ENCODE data around the gene CARS1. TPM values are rescaled to one million over a fixed set of nuclear protein-coding genes. Genes with fewer than 3 reads are reported as not detected.

The CARS1 gene
- total and polyA plus RNA-seq, 2 of the 8 experiments (the other 6 are each of a cell fraction or from before 2014, with no cell fraction given): 44.1 to 100 TPM

DNA sequence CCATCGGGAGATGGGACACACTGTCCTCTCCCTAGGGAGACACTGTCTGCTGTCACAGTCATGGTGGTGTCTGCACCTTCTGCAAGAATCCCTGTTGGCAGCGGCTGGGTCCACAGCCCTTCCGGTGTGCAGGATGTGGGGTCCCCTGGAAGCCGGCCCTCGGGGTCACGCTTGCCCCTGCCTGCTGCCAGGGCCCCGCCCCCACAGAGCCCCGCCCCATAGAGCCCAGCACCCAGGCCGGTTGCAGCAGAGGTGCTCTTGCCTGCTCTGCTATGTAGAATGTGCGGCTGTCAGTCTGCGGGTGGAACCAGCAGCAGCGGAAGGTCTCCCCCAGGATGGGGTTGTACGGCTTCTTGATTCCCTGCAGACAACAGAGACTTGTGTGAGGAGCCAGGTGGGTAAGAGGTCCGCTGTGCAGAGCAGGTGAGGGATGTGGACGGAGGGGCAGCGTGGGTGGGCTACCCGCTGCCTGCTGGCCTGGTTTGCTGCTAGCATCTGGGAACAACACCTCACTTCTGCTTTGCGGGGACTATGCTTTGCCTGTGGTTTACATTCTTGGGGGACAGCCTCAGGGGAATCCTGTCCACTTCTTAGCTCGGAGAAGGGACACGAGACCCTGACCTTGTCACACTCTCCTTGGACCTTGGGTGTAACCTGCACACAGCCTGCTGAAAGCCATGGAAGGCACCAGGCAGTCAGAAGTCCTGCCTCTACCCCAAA lies 44.9 kb upstream of the CARS1 start:
- H2AK5ac ChIP-seq (ENCODE audit: low read depth, low read length): 0 out of 2 replicates have a peak overlapping the region, but pooled peaks have one; percentile 53
- no peaks in the 10 kb centered on the region for H3K36me3 ChIP-seq (ENCODE audit: control insufficient read depth in 2 of 4, insufficient read depth in 4 of 4, low read length in 3 of 4)
- no peak overlapping the region for H3K56ac ChIP-seq (replicated peaks; ENCODE audit: insufficient read length, low read depth, low read length)
- peaks cover 0 to 2% of the 10 kb centered on the region in 2 experiments for H4K20me1 ChIP-seq (replicated peaks in 1 of 2; ENCODE audit: control insufficient read depth in 1 of 2, insufficient read depth in 2 of 2, low read length in 2 of 2)
- H3K4ac ChIP-seq (replicated peaks; ENCODE audit: insufficient read length, low read depth, low read length): no peak overlapping the region
- POLR2A ChIA-PET (ENCODE audit: partially characterized antibody): interaction anchor here (1.7 kb wide), 1 partner anchor 9 kb away, joined by 4 read pairs; no protein-coding TSS in a partner anchor
- no peak overlapping the region for H3K9ac ChIP-seq (replicated peaks in 1 of 4; ENCODE audit: extremely low read depth in 1 of 4, low read depth in 3 of 4, low read length in 3 of 4)
- no peak overlapping the region for H3K27ac ChIP-seq (ENCODE audit: low read depth, low read length)
- H3K4me1 ChIP-seq (replicated peaks in 1 of 4; ENCODE audit: control insufficient read depth in 3 of 4, insufficient read depth in 4 of 4, low read length in 3 of 4): peaks cover 0 to 4% (median 0%) of the 10 kb centered on the region in 4 experiments; a peak in 2 of 7 replicates
- no peak overlapping the region for H3K4me3 ChIP-seq (ENCODE audit: extremely low read depth in 1 of 4, insufficient read depth in 2 of 4, low read depth in 3 of 4, low read length in 4 of 4)
- no peak overlapping the region for H4K5ac ChIP-seq (ENCODE audit: insufficient read length, low read depth, low read length)
- no peak overlapping the region for H2BK120ac ChIP-seq (replicated peaks; ENCODE audit: low read depth, low read length)
- no peaks in the 10 kb centered on the region for H3K79me1 ChIP-seq (ENCODE audit: low read depth, low read length)
- TF ChIP-seq TCF12 (IDR thresholded peaks at IDR 0.05; ENCODE audit: low read depth, low read length): no peak
- no peak for TF ChIP-seq TAF7 (optimal IDR thresholded peaks at IDR 0.05; ENCODE audit: borderline replicate concordance, low read depth, low read length)
- TF ChIP-seq SAP30 (IDR thresholded peaks at IDR 0.05; ENCODE audit: insufficient read depth, insufficient replicate concordance, low read length): no peak
- TF ChIP-seq CBX5 (IDR thresholded peaks at IDR 0.05; ENCODE audit: low read depth, low read length): no peak
- TF ChIP-seq ASH2L (IDR thresholded peaks at IDR 0.05; ENCODE audit: low read length): no peak
- no peak for TF ChIP-seq SP4 (IDR thresholded peaks at IDR 0.05; ENCODE audit: low read length)
- TF ChIP-seq SRF (IDR thresholded peaks at IDR 0.05; ENCODE audit: low read depth, low read length): no peak
- TF ChIP-seq CREB1 (IDR thresholded peaks at IDR 0.05): no peak
- TF ChIP-seq SIRT6 (IDR thresholded peaks at IDR 0.05; ENCODE audit: low read length): no peak
- TF ChIP-seq RAD21 (IDR thresholded peaks at IDR 0.05 in 1 of 2, conservative IDR thresholded peaks at IDR 0.05 in 1 of 2; ENCODE audit: low read depth in 2 of 2, low read length in 2 of 2): no peak
- TF ChIP-seq NANOG (IDR thresholded peaks at IDR 0.05; ENCODE audit: insufficient read depth, low read depth, low read length, poor library complexity, severe bottlenecking): no peak
- 89% methylated on average over 13 of the region's 20 CpGs; no CpG with 5 or more reads in 1 of the 2 experiments for WGBS, 2 experiments (ENCODE audit: extremely low coverage in 1 of 2, insufficient coverage in 1 of 2, insufficient read length in 1 of 2, insufficient replicate concordance in 2 of 2, low coverage in 1 of 2, low lambda C conversion rate in 2 of 2, missing lambda C conversion rate in 1 of 2)
- no peak overlapping the region; the same call in 1 of the 2 replicates for H2BK12ac ChIP-seq (ENCODE audit: low read depth, low read length)
- no peak overlapping the region for H3K4me2 ChIP-seq (ENCODE audit: insufficient read depth in 1 of 2, low read depth in 2 of 2, low read length in 2 of 2)
- no peak overlapping the region for H4K8ac ChIP-seq (ENCODE audit: extremely low read depth, insufficient read depth, low read length)
- no peak overlapping the region for H2BK20ac ChIP-seq (ENCODE audit: low read length)
- no peak overlapping the region for H2AFZ ChIP-seq (ENCODE audit: low read length)
- FAIRE-seq (no peak), DNase-seq (ENCODE audit: low read depth in 1 of 2, low spot score in 2 of 2) (peak in 1 of 2 experiments; percentile 44)
- H3K23me2 ChIP-seq (ENCODE audit: low read depth, low read length): no peaks in the 10 kb centered on the region
- H3K9me3 ChIP-seq (ENCODE audit: insufficient read depth in 2 of 2, low read depth in 1 of 2, low read length in 1 of 2): no peaks in the 10 kb centered on the region
- H4K91ac ChIP-seq (replicated peaks; ENCODE audit: insufficient read length, low read length): no peak overlapping the region
- no peak overlapping the region for H3K14ac ChIP-seq (ENCODE audit: insufficient read length)
- no peaks in the 10 kb centered on the region for H3K79me2 ChIP-seq (ENCODE audit: control insufficient read depth in 1 of 2, insufficient read depth in 2 of 2, low read length in 2 of 2)
- H3K27me3 ChIP-seq (replicated peaks in 1 of 4; ENCODE audit: control insufficient read depth in 3 of 4, extremely low read depth in 1 of 4, insufficient read depth in 3 of 4, low read length in 3 of 4): no peaks in the 10 kb centered on the region
- no peak overlapping the region for H3K18ac ChIP-seq (ENCODE audit: extremely low read depth, low read length)
- no peak overlapping the region for H3K23ac ChIP-seq (ENCODE audit: insufficient read length)
- H2BK5ac ChIP-seq (ENCODE audit: low read depth, low read length): no peak overlapping the region
- CTCF ChIA-PET (ENCODE audit: partially characterized antibody): interaction anchor here (0.9 to 2.2 kb wide), 5 partner anchors 9 to 65 kb away, joined by 3 to 5 read pairs (median 3); no protein-coding TSS in a partner anchor
- H2BK15ac ChIP-seq (ENCODE audit: low read length): no peak overlapping the region
